HG02610 (cell line): ENCODE measurements around the gene BRD4.

Source experiments
- ATAC-seq: cut with Tn5 transposase; IDR thresholded peaks from one replicate; pipeline ENCODE4 v1.9.1; 2021; ENCODE audit warnings: mild to moderate bottlenecking, moderate library complexity; ENCODE audit not compliant: unreplicated experiment

Gene BRD4

GRCh38 chr19:15234431-15235130, 97.8 kb downstream of the BRD4 start:
- no peak for ATAC-seq

GRCh38 chr19:15231271-15231670, 101.1 kb downstream of the BRD4 start:
- no peak for ATAC-seq

- ATAC-seq = no peak
Observed at GRCh38 chr19:15227261-15227660, 105.1 kb downstream of the BRD4 start.

- no peak for ATAC-seq
Observed at GRCh38 chr19:15225760-15226159, 106.6 kb downstream of the BRD4 start.

GRCh38 chr19:15223649-15224361, 108.5 kb downstream of the BRD4 start:
- no peak for ATAC-seq

- peak; percentile 79 for ATAC-seq
Observed at GRCh38 chr19:15222738-15223648, 109.3 kb downstream of the BRD4 start.

- no peak for ATAC-seq
Observed at GRCh38 chr19:15220833-15221232, 111.5 kb downstream of the BRD4 start.

GRCh38 chr19:15218501-15218900, 113.8 kb downstream of the BRD4 start:
- no peak for ATAC-seq

GRCh38 chr19:15216363-15216762, 116.0 kb downstream of the BRD4 start:
- no peak for ATAC-seq

- ATAC-seq = no peak
Observed at GRCh38 chr19:15213715-15214381, 118.5 kb downstream of the BRD4 start.

- ATAC-seq = no peak
Observed at GRCh38 chr19:15212711-15213110, 119.6 kb downstream of the BRD4 start.

- no peak for ATAC-seq
Observed at GRCh38 chr19:15210323-15210781, 122.0 kb downstream of the BRD4 start.

- no peak for ATAC-seq
Observed at GRCh38 chr19:15201374-15202023, 130.8 kb downstream of the BRD4 start.

- ATAC-seq = no peak
Observed at GRCh38 chr19:15200553-15201364, 131.6 kb downstream of the BRD4 start, which contains the start of gene NOTCH3. NOTCH3 (minus strand) TSS chr19:15200995; CDS start chr19:15200905, 90 bp downstream.

GRCh38 chr19:15199661-15200552, 132.4 kb downstream of the BRD4 start:
- ATAC-seq = no peak

- ATAC-seq = no peak
Observed at GRCh38 chr19:15198951-15199660, 133.2 kb downstream of the BRD4 start.

- ATAC-seq = no peak
Observed at GRCh38 chr19:15197942-15198341, 134.4 kb downstream of the BRD4 start.
